ENCODE data around the gene MTMR12.

DNA sequence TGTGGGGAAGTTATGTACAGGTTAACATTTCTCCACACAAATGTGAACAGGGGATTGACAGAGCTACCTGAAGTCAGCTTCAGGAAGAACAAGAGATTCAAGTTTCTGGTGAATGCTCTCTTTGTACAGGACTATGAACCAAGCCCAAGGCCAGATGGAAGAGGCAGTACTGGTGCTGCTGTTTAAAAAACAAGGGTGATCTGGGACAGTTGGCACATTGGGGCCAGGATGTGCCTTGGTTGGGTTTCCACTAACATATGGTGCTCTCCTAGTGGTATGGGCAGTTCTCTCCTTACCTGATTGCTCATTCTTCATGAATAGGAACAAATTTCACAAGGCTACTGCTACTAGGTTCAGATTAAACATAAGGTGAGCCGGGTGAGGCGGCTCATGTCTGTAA, 40.0 kb downstream of the MTMR12 start:
- TF ChIP-seq, protein P1, sequence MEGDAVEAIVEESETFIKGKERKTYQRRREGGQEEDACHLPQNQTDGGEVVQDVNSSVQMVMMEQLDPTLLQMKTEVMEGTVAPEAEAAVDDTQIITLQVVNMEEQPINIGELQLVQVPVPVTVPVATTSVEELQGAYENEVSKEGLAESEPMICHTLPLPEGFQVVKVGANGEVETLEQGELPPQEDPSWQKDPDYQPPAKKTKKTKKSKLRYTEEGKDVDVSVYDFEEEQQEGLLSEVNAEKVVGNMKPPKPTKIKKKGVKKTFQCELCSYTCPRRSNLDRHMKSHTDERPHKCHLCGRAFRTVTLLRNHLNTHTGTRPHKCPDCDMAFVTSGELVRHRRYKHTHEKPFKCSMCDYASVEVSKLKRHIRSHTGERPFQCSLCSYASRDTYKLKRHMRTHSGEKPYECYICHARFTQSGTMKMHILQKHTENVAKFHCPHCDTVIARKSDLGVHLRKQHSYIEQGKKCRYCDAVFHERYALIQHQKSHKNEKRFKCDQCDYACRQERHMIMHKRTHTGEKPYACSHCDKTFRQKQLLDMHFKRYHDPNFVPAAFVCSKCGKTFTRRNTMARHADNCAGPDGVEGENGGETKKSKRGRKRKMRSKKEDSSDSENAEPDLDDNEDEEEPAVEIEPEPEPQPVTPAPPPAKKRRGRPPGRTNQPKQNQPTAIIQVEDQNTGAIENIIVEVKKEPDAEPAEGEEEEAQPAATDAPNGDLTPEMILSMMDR (IDR thresholded peaks at IDR 0.05), result no peak
- TF ChIP-seq POLR2AphosphoS5 (IDR thresholded peaks at IDR 0.05), result no peak

Measured in prostate gland (tissue), 2 donors.